SKM-1 treated with dmso at 0.1 percent for 144 hours (cell line): ENCODE results near the gene C5AR1.
"Not testable (repeated sequence)": the region's sequence is repeated elsewhere in the genome, so short reads cannot be mapped to it uniquely, and the experiment has no call there.

Experiments used
- DNase-seq: peaks from one replicate; lab custom pipeline; 2025; ENCODE audit not compliant: unreplicated experiment; lab: John Stamatoyannopoulos, UW

The C5AR1 gene

GRCh38 chr19:47330466-47330869, 20.8 kb downstream of the C5AR1 start:
- no peak for DNase-seq

- DNase-seq, result no peak
These were observed 21.8 kb downstream of the C5AR1 start for GRCh38 chr19:47331490-47331889.

DNA sequence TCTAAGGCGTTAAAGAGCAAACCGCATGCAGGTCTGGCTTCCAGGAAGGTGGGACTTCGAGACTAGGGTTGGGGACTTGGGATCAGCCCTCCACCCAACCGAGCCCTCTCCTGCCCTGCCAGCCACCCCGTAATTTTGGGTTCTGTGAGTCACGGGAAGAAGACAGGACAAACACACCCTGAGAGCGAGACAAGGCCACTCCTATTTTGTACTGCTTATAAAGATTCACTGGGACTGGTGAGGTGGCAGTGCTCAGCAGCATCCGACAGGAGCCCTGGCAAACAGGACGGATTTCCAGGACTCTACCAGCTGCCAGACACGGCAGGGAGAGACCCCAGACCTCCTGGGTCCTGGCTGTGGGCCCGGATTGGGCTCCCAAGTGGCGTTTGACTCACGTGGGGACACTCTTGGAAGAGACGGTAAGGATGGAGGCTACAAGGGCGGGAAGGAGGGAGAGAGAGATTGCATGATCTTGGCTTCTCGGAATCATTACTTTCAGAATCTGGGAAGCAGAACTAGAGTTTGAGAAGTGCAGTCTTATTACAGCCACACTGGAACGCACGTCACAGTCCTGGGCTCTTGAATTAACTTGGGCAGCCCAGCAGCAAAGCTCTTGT, 22.4 kb downstream of the C5AR1 start, which contains the start of gene C5AR2:
C5AR2 (plus strand) TSS at position 245 of the 617 bp plus-strand sequence. CDS start 8,625 bp downstream, outside the sequence.
- DNase-seq, result no peak

GRCh38 chr19:47336765-47337718, 27.4 kb downstream of the C5AR1 start:
- peak; percentile 73 for DNase-seq

- no peak for DNase-seq
These were observed 29.7 kb downstream of the C5AR1 start for GRCh38 chr19:47339196-47339880.

- DNase-seq, result no peak
These were observed 31.0 kb downstream of the C5AR1 start for GRCh38 chr19:47340477-47341208.

GRCh38 chr19:47341734-47342133, 32.1 kb downstream of the C5AR1 start:
- DNase-seq, result no peak

DNA sequence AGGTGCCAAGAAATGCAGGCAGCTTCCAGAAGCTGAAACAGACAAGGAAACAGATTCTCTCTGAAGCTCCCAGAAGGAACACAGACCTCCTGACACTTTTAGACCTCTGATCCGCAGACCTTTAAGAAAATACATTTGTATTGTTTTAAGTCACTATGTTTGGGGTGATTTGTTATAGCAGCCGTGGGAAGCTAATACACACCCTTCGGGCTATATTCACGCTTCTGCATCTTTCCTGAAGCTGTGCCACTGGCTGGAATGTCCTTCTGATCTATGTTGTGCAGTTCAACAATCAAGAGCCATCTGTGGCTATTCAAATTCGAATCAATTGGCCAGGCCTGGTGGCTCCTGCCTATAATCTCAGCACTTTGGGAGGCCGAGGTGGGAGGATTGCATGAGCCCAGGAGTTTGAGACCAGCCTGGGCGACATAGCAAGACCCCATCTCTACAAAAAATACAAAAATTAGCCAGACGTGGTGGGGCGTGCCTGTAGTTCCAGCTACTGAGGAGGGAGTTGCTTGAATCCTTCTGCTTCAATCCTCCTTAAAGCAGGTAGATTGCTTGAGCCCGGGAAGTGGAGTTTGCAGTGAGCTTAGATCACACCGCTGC, 33.6 kb downstream of the C5AR1 start:
- DNase-seq, result no peak

GRCh38 chr19:47344425-47344824, 34.8 kb downstream of the C5AR1 start:
- no peak for DNase-seq

DNA sequence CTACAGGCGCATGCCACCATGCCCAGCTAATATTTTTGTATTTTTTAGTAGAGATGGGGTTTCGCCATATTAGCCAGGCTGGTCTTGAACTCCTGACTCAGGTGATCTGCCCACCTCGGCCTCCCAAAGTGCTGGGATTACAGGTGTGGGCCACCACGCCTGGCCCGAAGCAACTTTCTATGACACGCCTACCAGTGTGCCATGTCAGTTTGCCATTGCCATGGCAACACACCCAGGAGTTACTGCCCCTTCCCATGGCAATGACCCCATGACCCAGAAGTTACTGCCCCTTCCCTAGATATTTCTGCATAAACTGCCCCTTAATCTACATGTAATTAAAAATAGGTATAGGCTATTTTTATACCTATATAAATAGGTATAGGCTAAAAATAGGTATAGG, 36.4 kb downstream of the C5AR1 start:
- DNase-seq, result not testable (repeated sequence)

DNA sequence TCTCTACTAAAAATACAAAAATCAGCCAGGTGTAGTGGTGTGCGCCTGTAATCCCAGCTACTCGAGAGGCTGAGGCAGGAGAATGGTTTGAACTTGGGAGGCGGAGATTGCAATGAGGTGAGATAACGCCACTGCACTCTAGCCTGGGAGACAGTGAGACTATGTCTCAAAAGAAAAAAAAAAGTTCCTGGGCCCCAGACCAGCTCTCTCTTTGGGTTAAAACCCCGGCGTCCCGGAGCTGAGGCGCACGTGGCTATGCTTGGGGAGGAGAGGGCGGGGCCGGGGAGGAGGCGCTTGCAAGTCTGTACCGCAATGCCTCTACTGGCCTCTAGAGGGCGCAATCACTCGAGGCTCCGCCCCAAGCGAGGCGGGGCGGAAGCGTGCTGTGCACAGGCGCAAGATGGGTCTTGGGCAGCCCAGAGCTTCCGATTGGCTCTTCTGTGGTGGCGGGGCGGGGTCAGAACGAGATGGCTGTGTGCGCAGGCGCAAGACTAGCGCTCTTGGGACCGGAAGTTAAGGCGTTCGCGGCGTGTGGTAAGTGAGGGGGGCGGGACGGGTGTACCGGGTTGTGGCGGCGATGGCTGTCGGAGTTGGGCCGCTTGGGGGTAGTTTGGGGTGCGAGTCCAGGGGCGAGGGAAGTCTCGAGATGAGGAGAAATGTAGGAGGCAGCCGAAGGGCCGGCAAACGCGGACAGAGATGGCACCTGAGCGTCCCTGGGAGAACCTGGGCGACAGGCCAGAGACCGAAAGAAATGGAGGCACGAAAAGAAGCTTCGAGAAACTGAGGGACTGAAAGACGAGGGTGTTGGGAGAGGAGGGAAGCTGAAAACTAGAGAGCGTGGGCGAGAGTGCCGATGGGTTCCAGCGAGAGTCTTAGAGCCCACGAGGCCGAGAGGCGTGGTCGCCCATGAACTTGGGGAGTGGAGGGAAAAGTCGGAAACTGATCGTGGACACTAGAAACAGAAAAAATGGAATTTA, 39.4 kb downstream of the C5AR1 start, which contains the start of gene DHX34:
DHX34 (plus strand) TSS at position 497 of the 977 bp plus-strand sequence. CDS start 3,716 bp downstream, outside the sequence.
- DNase-seq, result peak; percentile 87

DNA sequence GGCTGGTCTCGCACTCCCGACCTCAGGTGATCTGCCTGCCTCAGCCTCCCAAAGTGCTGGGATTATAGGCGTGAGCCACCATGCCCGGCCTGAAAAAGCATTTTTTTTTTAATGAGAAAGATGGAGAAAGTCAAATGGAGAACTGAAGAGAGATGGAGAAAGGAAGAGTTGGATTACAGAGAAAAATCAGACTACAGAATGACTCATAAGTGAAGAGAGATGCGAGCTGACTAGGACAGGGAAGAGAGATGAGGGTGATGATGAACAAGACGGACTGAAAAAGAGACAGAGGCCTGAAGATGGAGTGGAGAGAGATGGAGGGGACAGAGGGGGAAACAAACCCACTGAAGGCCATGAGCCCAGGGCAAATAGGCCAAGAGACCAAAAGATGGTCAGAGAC, 41.0 kb downstream of the C5AR1 start:
- no peak for DNase-seq

DNA sequence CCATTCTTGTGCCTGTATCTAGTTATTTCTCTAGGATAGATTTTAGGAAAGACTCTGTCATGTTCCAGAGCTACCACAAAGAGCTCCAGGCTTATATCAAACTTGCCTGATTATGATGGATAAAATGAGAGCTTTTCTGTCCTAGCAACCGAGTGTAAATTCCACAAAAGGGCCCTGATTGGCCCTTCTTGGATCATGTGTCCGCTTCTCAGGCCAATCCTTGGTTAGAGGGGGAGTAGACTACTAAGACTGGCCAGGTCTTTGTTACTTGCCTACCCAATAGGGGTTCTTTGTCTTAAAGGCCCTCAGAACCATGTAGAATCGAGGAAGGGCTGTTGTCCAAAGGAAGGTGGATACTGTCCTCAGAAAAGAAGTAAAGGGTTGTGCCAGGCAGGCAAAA, 41.9 kb downstream of the C5AR1 start:
- no peak for DNase-seq

- no peak for DNase-seq
These were observed 42.4 kb downstream of the C5AR1 start for GRCh38 chr19:47352095-47352494.

- DNase-seq, result no peak
These were observed 43.6 kb downstream of the C5AR1 start for GRCh38 chr19:47353307-47353712.

DNA sequence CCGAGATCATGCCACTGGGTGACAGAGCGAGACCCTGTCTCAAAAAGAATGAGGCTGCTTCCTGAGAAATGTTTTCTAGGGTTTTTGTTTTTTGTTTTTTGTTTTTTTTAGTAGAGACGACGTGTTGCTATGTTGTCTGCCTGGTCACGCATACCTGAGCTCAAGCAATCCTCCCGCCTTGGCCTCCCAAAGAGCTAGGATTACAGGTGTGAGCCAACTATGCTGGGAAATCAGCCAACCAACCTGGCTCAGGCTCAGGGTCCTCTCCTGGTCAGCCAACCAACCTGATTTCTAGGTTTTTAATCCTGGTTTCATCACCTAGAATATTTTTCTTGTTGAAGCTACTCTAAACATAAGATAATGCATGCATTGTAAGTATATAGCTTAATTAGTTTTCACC, 47.2 kb downstream of the C5AR1 start:
- no peak for DNase-seq

DNA sequence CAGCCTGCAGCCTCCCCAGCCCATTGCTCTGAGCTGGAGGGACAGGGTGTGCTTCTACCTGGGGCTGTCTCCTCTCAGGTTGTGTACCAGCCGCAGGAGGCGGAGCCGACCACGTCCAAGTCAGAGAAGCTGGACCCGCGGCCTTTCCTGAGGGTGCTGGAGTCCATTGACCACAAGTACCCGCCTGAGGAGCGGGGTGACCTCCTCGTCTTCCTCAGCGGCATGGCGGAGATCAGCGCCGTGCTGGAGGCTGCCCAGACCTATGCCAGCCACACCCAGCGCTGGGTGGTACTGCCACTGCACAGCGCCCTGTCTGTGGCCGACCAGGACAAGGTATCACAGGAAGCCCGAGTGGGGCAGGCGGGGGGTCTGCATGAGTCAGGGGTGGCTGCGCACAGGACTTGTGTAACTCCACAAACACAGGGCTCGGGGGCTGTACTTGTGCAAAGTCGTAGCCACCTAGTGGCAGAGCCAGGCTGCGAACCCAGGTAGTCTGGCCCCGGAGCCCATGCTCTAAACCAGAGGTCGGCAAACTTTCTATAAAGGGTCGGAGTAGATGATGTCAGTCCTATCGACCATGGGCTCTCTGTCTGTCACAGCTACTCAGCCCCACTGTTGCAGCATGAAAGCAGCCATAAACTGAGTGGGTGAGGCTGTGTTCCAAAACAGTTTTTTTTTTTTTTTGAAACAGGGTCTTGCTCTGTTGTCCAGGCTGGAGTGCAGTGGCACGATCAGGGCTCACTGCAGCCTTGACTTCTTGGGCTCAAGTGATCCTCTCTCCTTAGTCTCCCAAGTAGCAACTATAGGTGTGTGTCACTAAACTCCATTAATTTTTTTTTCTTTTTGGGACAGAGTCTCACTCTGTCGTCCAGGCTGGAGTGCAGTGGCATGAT, 48.4 kb downstream of the C5AR1 start:
- no peak for DNase-seq

DNA sequence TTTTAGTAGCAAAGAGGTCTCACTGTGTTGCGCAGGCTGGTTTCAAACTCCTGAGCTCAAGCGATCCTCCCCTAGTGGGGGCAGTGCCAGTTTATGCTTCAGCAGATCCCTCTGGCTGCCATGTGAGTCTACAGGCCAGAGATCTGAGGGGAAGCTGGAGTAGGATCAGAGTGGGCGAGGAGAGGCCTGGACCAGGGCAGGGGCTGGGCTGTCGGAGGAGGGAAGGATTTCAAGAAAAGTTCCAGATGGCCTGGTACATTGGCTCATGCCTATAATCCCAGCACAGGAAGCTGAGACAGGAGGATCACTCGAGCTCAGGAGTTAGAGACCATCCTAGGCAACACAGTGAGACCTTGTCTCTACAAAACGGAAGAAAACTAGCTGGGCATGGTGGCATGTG, 49.3 kb downstream of the C5AR1 start:
- DNase-seq, result no peak
